Stomach (tissue), 9 donors: Measurements from ENCODE around the gene ATP6V0A4. TPM values are rescaled to one million over a fixed set of nuclear protein-coding genes. Genes with fewer than 3 reads are reported as not detected.

ENCODE experiments used
- DNase-seq, 2 donors: peaks; one replicate each; pipeline versions ENCODE4 v3.0.0 to v3.0.0-alpha.2; 2013 to 2019
- H3K27ac ChIP-seq, 5 donors: fragments of 200-600 bp in 4 of 5; sonication (generic) in 4 of 5; one replicate each; pipeline ENCODE4 v1.5.1; 2013 to 2019; ENCODE audit warnings: mild to moderate bottlenecking in 1 of 5, moderate library complexity in 1 of 5
- H3K27me3 ChIP-seq, 3 donors: fragments of 200-600 bp; sonication (generic); one replicate each; pipeline ENCODE4 v1.5.1; 2017 to 2019; ENCODE audit warnings: mixed run types in 1 of 3
- H3K36me3 ChIP-seq, 4 donors: fragments of 200-600 bp; sonication (generic); 1 replicate in 3 of 4; 2 replicates in 1 of 4; pipeline ENCODE4 v1.5.1; 2016 to 2019
- H3K4me1 ChIP-seq, 4 donors: fragments of 200-600 bp; sonication (generic); one replicate each; pipeline ENCODE4 v1.5.1; 2016 to 2019
- H3K4me3 ChIP-seq, 4 donors: fragments of 200-600 bp; sonication (generic) in 3 of 4; one replicate each; pipeline ENCODE4 v1.5.1; 2016 to 2019; ENCODE audit warnings: mild to moderate bottlenecking in 1 of 4
- H3K9me3 ChIP-seq, 4 donors: fragments of 200-600 bp; sonication (generic); one replicate each; pipeline ENCODE4 v1.5.1; 2016 to 2019
- CTCF ChIP-seq, 7 experiments: fragments of 450-650 bp in 4 of 7; fragments of 200-600 bp in 3 of 7; sonication (generic) in 3 of 7; IDR thresholded peaks; one replicate each; pipeline ENCODE4 v1.5.1; 2016 to 2019; ENCODE audit warnings: antibody characterized with exemption in 7 of 7, control low read depth in 2 of 7, mild to moderate bottlenecking in 1 of 7
- EP300 ChIP-seq: sonication (generic); formaldehyde crosslinking; IDR thresholded peaks from one replicate; pipeline ENCODE4 v1.6.1; 2017; ENCODE audit warnings: antibody characterized with exemption
- POLR2A ChIP-seq, 4 donors: fragments of 450-650 bp; IDR thresholded peaks; one replicate each; pipeline ENCODE4 v1.6.1; 2016; ENCODE audit warnings: antibody characterized with exemption in 4 of 4, control low read depth in 2 of 4, mild to moderate bottlenecking in 1 of 4, moderate library complexity in 1 of 4
- POLR2AphosphoS5 ChIP-seq, 3 donors: sonication (generic); formaldehyde crosslinking; IDR thresholded peaks; one replicate each; pipeline ENCODE4 v1.6.1; 2016; ENCODE audit warnings: antibody characterized with exemption in 3 of 3
- WGBS, 5 donors: extraction: QIAGEN DNeasy Blood & Tissue Kit in 3 of 5; methylation state at CpG; one replicate each; pipeline versions ENCODE4 v1.1.5 to v1.1.7; 2013 to 2018; 5-methylcytosine and 5-hydroxymethylcytosine counted together
- intact Hi-C: fragments of 100-400 bp; cut with DNase I; formaldehyde crosslinking; loops from one replicate; pipeline ENCODE4 v1.15.1; 2023; ENCODE audit warnings: low total_unique reads
- polyA plus RNA-seq, 3 donors: library from polyadenylated mRNA; stranded (reverse); fragments of 200-250 nt; gene quantifications; one replicate each; pipeline ENCODE4 v1.2.3, GENCODE V29; 2013
- total RNA-seq, 5 donors: library from RNA; depleted of rRNA; stranded (reverse); fragments of >200 nt; gene quantifications; one replicate each; pipeline versions ENCODE4 v1.1.0 to v1.2.3, GENCODE V29; 2014 to 2016
- donor health status: healthy with polysubstance abuse.
- donor health status: Bipolar disorder and iron deficiency.
- donor health status: healthy.

The ATP6V0A4 gene
- total and polyA plus RNA-seq, 8 donors: 1.0 TPM; not detected in 7

GRCh38 chr7:138838166-138838565 is 40.2 kb upstream of the ATP6V0A4 start:
- H3K36me3 ChIP-seq: peaks cover 6 to 31% (median 22%) of the 10 kb centered on the region in 4 donors
- intact Hi-C loops: no loop called here
- H3K27ac ChIP-seq: no peak overlapping the region
- H3K4me1 ChIP-seq: no peaks in the 10 kb centered on the region
- DNase-seq: no peak
- no peak overlapping the region for H3K4me3 ChIP-seq
- WGBS, 5 donors: 85 to 88% (median 87%) methylated on average over 9 of the region's 9 CpGs
- no peaks in the 10 kb centered on the region for H3K9me3 ChIP-seq
- no peaks in the 10 kb centered on the region for H3K27me3 ChIP-seq
- TF ChIP-seq POLR2AphosphoS5 (IDR thresholded peaks at IDR 0.05): no peak
- TF ChIP-seq CTCF (IDR thresholded peaks at IDR 0.05): no peak
- no peak for TF ChIP-seq POLR2A (IDR thresholded peaks at IDR 0.05)
- TF ChIP-seq EP300: no peak

DNA sequence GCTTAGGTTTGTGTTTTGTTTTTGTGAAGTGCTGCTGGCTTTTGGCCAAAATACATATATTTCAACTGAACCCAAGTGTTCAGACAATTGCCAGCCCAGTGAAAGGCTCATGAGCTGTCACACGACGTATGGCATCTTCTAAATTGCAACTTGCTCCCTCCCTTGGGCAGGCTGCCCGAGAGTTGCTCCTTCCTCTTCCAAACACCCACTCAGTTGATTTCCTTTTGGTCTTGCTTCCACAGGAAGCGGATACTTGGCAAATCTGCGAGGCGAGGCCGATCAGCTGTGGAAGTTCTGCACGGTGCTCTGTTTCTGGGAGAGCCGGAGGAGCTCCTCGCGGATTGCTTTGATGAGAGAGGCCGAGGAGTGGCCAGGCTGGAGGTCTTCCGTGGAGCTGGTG is 39.6 kb upstream of the ATP6V0A4 start:
- Histone ChIP-seq H3K4me1 (no peaks in the 10 kb centered on the region), H3K36me3 (peaks cover 6 to 31% (median 22%) of the 10 kb centered on the region in 4 donors), H3K27ac (no peak overlapping the region), H3K9me3 (no peaks in the 10 kb centered on the region), H3K27me3 (no peaks in the 10 kb centered on the region), H3K4me3 (no peak overlapping the region)
- TF ChIP-seq POLR2AphosphoS5 (IDR thresholded peaks at IDR 0.05): no peak
- no peak for TF ChIP-seq POLR2A (IDR thresholded peaks at IDR 0.05)
- no peak for TF ChIP-seq EP300
- no peak for TF ChIP-seq CTCF (IDR thresholded peaks at IDR 0.05)
- DNase-seq: peak in 1 of 2 donors; percentile 53
- WGBS, 5 donors: 67 to 82% (median 73%) methylated on average over 13 of the region's 13 CpGs
- intact Hi-C loops: no loop called here

DNA sequence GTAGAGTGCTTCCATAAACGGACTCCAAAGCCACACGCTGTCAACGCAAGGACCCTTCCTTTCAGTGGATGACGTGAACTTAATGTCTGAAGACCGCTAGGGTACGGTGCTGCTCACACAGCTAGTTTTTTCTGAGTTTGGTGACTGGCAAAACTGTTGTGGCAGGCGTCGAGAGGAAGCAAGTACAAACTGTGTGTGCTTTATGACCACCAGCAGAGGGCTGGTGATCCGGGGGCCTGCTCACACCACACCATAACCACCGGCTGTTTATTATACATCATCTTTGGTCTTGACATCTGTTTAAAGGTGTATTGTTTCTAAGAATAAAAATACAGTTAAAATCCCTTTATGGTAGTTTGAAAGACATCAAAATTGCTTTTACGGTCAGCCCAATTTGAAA is 37.1 kb upstream of the ATP6V0A4 start:
- Histone ChIP-seq H3K4me1 (no peaks in the 10 kb centered on the region), H3K36me3 (peaks cover 6 to 28% (median 19%) of the 10 kb centered on the region in 4 donors), H3K4me3 (no peak overlapping the region), H3K9me3 (no peaks in the 10 kb centered on the region), H3K27me3 (no peaks in the 10 kb centered on the region), H3K27ac (no peak overlapping the region)
- no peak for TF ChIP-seq POLR2A (IDR thresholded peaks at IDR 0.05)
- no peak for TF ChIP-seq POLR2AphosphoS5 (IDR thresholded peaks at IDR 0.05)
- TF ChIP-seq CTCF (IDR thresholded peaks at IDR 0.05): no peak
- TF ChIP-seq EP300: no peak
- WGBS, 5 donors: 86 to 91% (median 91%) methylated on average over 11 of the region's 11 CpGs
- intact Hi-C loops: no loop called here
- no peak for DNase-seq

DNA sequence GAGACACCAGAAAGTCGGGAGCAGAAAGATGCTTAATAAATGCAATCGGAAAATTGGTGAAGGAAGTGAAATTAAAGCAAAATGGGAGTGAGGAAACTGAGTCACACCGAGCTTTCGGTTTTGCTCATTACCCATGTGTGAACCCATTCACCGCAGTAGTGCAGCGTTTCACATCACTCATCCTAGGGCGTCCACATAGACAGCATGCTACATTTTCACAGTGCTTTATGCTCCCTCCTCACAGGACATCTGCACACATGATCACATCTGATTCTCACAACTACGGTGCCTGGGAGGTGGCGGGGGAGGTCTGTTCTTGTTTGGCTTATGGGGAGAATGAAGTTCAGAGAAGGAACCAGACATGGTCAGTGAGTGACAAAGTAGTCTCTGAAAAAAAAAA is 36.6 kb upstream of the ATP6V0A4 start:
- H3K9me3 ChIP-seq: no peaks in the 10 kb centered on the region
- no peak overlapping the region for H3K4me3 ChIP-seq
- 86 to 93% (median 90%) methylated on average over 9 of the region's 9 CpGs for WGBS, 5 donors
- no peaks in the 10 kb centered on the region for H3K4me1 ChIP-seq
- H3K27ac ChIP-seq: no peak overlapping the region
- no peak for TF ChIP-seq CTCF (IDR thresholded peaks at IDR 0.05)
- no peak for TF ChIP-seq POLR2AphosphoS5 (IDR thresholded peaks at IDR 0.05)
- TF ChIP-seq POLR2A (IDR thresholded peaks at IDR 0.05): no peak
- no peak for TF ChIP-seq EP300
- DNase-seq: no peak
- intact Hi-C loops: no loop called here
- no peaks in the 10 kb centered on the region for H3K27me3 ChIP-seq
- peaks cover 6 to 28% (median 17%) of the 10 kb centered on the region in 4 donors for H3K36me3 ChIP-seq
